Fibroblast of villous mesenchyme (primary cell): ENCODE results near the gene ADIRF. TPM values are rescaled to one million over a fixed set of nuclear protein-coding genes. Genes with fewer than 3 reads are reported as not detected.
"Not testable (repeated sequence)": the region's sequence is repeated elsewhere in the genome, so short reads cannot be mapped to it uniquely, and the experiment has no call there.

ENCODE experiments used
- DNase-seq: peaks from one replicate; pipeline ENCODE4 v3.0.0-alpha.2; 2010; ENCODE audit warnings: low read depth
- H3K4me3 ChIP-seq: 2 replicates; pipeline ENCODE4 v1.5.1; 2011; ENCODE audit warnings: low read depth, mild to moderate bottlenecking, low read length
- total RNA-seq: library from RNA; depleted of rRNA; stranded (reverse); fragments of >200 nt; gene quantifications from 2 replicates; pipeline ENCODE4 v1.2.3, GENCODE V29; 2012
- TF ChIP-seq, protein P1 (sequence below): IDR thresholded peaks from 2 replicates; pipeline ENCODE4 v1.5.1; 2012; ENCODE audit warnings: low read depth, mild to moderate bottlenecking, low read length; ENCODE audit not compliant: insufficient read depth

ADIRF gene
- total RNA-seq, 1 donor, result 5.2 TPM

DNA sequence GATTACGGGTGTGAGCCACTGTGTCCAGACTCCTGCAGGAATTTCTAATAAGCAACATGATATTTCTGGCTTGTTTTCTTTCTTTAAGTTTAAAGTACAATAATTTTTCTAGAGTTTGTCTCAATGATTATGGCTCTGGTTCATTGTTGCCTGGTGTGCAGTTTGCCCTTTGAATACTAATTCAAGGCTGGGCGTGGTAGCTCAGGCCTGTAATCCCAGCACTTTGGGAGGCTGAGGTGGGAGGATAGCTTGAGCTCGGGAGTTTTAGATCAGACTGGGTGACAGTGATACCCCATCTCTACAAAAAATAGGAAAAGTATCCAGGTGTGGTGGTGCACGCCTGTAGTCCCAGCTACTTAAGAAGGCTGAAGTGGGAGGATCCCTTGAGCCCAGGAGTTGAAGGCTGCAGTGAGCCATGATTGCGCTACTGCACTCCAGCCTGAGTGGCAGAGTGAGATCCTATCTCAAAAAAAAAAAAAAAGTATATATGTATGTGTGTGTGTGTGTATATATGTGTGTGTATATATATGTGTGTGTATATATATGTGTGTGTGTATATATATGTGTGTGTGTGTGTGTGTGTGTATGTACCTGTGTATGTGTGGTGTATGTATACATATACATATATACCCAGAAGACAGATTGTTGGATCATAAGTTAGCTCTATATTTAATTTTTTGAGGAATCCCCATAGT lies 8.2 kb downstream of the ADIRF start:
- H3K4me3 ChIP-seq, result no peak overlapping the region
- DNase-seq, result no peak
- TF ChIP-seq, protein P1, sequence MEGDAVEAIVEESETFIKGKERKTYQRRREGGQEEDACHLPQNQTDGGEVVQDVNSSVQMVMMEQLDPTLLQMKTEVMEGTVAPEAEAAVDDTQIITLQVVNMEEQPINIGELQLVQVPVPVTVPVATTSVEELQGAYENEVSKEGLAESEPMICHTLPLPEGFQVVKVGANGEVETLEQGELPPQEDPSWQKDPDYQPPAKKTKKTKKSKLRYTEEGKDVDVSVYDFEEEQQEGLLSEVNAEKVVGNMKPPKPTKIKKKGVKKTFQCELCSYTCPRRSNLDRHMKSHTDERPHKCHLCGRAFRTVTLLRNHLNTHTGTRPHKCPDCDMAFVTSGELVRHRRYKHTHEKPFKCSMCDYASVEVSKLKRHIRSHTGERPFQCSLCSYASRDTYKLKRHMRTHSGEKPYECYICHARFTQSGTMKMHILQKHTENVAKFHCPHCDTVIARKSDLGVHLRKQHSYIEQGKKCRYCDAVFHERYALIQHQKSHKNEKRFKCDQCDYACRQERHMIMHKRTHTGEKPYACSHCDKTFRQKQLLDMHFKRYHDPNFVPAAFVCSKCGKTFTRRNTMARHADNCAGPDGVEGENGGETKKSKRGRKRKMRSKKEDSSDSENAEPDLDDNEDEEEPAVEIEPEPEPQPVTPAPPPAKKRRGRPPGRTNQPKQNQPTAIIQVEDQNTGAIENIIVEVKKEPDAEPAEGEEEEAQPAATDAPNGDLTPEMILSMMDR, result no peak

DNA sequence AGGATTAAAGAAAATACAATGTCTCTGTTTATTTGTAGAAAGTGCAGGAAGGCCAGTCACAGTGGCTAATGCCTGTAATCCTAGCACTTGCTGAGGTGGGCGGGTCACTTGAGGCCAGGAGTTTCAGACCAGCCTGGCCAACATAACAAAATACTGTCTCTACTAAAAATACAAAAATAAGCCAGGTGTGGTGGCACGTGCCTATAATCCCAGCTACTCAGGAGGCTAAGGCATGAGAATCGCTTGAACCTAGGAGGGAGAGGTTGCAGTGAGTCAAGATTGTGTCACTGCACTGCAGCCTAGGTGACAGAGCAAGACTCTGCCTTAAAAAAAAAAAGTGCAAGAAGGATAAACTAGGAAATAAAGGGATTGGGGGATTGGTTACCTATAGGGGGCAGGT lies 10.2 kb downstream of the ADIRF start:
- not testable (repeated sequence) for DNase-seq

DNA sequence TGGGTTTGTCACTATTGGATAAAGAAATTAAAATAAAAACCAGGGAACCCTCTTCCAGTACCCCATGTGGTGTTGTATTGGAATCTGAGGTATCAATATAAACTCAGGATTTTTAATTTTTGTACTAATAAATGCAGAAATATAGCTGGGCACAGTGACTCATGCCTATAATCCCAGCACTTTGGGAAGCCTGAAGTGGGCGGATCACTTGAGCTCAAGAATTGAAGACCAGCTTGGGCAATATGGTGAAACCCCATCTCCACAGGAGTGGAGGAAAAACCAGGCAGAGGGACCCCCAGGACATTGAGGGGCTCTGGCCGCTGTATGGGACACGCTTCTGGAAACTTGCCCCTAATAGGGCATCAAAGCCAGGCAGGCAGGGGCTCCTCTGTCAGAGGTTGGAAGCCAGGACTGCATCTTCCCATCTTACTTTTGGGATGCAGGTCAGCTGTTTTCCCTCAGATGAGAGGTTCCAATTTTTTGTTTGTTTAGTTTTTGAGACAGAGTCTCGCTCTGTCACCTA lies 11.1 kb downstream of the ADIRF start:
- TF ChIP-seq, protein P1, result no peak
- no peak overlapping the region for H3K4me3 ChIP-seq
- DNase-seq, result no peak

More for the DNA sequence above, 10.2 kb downstream of the ADIRF start:
- H3K4me3 ChIP-seq, result not testable (repeated sequence)

DNA sequence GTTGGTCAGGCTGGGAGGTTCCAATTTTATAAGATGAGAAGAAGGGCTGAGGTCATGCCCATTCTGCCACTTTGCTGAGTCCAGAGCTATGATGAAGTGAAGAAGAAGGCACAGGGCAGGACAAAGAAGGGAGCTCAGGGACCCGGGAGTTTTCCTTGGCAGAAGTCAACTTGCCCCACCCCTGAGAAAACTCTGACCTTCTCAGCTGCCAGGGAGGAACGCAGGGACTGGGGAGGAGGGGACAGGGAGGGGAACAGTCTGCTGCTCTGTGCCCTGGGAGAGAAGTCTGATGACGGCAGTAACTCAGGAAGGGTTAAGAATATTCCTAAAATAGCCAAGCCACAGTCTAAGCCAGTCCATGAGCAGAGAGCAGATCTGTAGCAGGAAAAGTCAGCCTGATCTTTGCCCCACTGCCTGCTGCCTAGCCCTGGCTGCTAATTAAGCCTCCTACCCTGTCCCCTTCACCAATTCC lies 11.7 kb downstream of the ADIRF start:
- no peak for DNase-seq
- no peak overlapping the region for H3K4me3 ChIP-seq

DNA sequence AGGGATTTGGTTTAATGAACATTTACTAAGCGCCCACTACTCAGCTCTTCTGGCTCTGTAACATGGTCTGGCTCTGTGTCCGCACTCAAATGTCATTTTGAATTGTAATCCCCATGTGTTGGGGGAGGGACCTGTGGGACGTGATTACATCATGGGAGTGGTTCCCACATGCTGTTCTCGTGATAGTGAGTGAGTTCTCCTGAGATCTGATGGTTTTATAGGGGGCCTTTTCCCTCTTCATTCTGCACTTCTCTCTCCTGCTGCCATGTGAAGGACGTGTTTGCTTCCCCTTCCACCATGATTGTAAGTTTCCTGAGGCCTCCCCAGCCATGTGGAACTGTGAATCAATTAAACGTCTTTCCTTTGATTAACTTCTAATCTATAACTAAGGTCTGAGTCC lies 12.7 kb downstream of the ADIRF start:
- DNase-seq, H3K4me3 ChIP-seq: not testable (repeated sequence)

More for the DNA sequence above, 11.7 kb downstream of the ADIRF start:
- TF ChIP-seq, protein P1, result no peak

DNA sequence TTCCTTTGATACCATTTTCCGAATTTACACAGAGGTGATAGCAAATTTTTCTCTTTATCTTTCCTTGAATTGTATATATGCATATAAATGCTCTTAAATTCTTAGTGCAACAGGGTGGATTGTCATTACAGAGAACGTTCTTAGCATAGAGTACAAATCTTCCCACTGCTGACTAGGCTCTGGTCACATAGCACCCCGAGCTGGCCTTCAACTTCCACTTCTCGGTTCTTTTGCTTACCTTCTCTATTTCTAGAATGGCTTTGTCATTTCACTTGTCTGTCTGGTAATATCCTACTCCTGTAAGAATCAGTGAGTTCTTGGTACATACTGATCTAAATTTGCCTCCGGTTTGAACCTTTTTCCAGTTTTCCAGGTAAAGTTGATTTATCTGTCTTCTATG lies 13.4 kb downstream of the ADIRF start:
- H3K4me3 ChIP-seq, result no peak overlapping the region
- TF ChIP-seq, protein P1, result no peak
- no peak for DNase-seq

DNA sequence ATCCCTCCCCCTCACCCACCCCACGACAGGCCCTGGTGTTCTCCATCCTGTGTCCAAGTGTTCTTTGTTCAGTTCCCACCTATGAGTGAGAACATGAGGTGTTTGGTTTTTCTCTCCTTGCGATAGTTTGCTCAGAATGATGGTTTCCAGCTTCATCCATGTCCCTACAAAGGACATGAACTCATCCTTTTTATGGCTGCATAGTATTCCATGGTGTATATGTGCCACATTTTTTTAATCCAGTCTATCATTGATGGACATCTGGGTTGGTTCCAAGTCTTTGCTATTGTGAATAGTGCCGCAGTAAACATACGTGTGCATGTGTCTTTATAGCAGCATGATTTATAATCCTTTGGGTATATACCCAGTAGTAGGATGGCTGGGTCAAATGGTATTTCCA lies 16.2 kb downstream of the ADIRF start:
- H3K4me3 ChIP-seq, DNase-seq: not testable (repeated sequence)

DNA sequence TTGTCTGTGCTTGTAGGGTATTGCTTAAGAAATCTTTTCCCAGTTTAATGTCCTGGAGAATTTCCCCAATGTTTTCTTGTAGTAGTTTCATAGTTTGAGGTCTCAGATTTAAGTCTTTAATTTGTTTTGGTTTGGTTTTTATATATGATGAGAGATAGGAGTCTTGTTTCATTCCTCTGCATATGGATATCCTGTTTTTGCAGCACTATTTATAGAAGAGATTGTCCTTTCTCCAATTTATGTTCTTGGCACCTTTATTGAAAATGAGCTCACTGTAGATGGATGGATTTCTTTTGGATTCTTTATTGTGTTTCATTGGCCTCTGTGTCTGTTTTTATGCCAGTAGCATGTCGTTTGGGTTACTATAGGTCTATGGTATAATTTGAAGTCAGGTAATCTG lies 20.2 kb downstream of the ADIRF start:
- TF ChIP-seq, protein P1, result no peak
- H3K4me3 ChIP-seq, result no peak overlapping the region
- DNase-seq, result no peak

DNA sequence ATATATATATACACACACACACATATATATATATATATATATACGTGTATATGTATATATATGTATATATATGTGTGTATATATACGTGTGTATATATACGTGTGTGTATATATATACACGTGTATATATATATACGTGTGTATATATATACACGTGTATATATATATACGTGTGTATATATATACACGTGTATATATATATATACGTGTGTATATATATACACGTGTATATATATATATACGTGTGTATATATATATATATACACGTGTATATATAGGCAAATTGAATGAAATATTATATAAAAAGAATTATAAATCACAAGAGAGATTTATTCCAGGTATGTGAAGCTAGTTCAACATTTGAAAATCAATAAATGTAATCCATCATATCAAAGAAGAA lies 23.1 kb downstream of the ADIRF start:
- not testable (repeated sequence) for DNase-seq, H3K4me3 ChIP-seq
